Keratinocyte (primary cell): ENCODE results near the gene COL6A2.

Experiments
- EZH2 ChIP-seq: IDR thresholded peaks from one replicate; pipeline ENCODE4 v1.6.1; 2012; ENCODE audit warnings: inconsistent platforms, mild to moderate bottlenecking, low read length, moderate library complexity
- TF ChIP-seq, protein P1 (sequence below), 3 experiments: IDR thresholded peaks in 1 of 3; conservative IDR thresholded peaks in 1 of 3; optimal IDR thresholded peaks in 1 of 3; 2 replicates in 2 of 3; 3 replicates in 1 of 3; pipeline versions ENCODE3 to v1.5.1; 2011; ENCODE audit warnings: low read length in 3 of 3, mild to moderate bottlenecking in 3 of 3, moderate library complexity in 2 of 3, control low read depth in 1 of 3, inconsistent platforms in 1 of 3; ENCODE audit not compliant: insufficient read depth in 2 of 3; ENCODE audit errors: extremely low read depth in 1 of 3

DNA sequence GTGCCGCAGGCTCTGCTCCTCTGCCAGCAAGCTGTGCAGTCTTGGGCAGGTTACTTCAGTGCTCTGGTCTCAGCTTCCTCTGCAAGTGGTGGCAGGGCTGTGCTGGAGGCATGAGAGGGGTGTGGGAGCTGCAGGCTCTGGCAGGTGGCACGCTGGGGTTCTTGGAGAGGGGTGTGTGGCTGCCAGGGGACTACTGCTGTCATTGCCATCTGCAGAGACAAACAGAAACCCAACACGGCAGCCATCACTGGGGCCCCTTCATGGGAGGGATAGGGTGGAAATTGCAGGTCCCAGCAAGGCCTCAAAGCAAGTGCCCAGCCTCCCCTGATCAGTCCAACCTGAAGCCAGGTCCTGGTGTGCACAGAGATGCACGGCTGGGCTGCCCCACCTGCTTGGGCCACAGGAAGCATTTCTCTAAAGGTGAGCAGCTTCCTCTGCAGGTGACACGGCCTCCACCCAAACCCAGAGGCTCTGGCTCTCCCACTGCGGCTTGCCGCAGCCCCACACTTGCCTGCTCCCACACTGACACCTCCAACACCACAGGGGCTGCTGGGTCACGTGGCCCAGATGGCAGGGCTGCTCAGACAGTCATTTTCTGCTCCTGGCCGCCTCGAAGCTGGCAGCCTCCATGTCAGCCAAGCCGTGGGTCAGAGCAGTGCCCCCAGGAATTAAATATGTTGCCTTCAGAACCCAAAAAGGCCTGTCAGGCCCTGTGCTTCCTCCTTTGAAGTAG is 4.1 kb upstream of the COL6A2 start:
- TF ChIP-seq, protein P1, sequence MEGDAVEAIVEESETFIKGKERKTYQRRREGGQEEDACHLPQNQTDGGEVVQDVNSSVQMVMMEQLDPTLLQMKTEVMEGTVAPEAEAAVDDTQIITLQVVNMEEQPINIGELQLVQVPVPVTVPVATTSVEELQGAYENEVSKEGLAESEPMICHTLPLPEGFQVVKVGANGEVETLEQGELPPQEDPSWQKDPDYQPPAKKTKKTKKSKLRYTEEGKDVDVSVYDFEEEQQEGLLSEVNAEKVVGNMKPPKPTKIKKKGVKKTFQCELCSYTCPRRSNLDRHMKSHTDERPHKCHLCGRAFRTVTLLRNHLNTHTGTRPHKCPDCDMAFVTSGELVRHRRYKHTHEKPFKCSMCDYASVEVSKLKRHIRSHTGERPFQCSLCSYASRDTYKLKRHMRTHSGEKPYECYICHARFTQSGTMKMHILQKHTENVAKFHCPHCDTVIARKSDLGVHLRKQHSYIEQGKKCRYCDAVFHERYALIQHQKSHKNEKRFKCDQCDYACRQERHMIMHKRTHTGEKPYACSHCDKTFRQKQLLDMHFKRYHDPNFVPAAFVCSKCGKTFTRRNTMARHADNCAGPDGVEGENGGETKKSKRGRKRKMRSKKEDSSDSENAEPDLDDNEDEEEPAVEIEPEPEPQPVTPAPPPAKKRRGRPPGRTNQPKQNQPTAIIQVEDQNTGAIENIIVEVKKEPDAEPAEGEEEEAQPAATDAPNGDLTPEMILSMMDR (optimal IDR thresholded peaks at IDR 0.05 in 1 of 3, IDR thresholded peaks at IDR 0.05 in 1 of 3, conservative IDR thresholded peaks at IDR 0.05 in 1 of 3; ENCODE audit: extremely low read depth in 1 of 3, insufficient read depth in 2 of 3, low read length in 3 of 3): no peak
- TF ChIP-seq EZH2: no peak
